Prostate gland (tissue), 2 donors: ENCODE measurements around the gene AGBL5. TPM values are rescaled to one million over a fixed set of nuclear protein-coding genes. Genes with fewer than 3 reads are reported as not detected.

Experiments
- DNase-seq: peaks from one replicate; pipeline ENCODE4 v3.0.0-alpha.2; 2019; ENCODE audit warnings: low spot score
- H3K27ac ChIP-seq, 2 donors: fragments of 200-600 bp; sonication (generic); 2 replicates each; pipeline ENCODE4 v1.5.1; 2017 to 2019
- H3K27me3 ChIP-seq: fragments of 200-600 bp; sonication (generic); replicated peaks from 2 replicates; pipeline ENCODE4 v1.5.1; 2019; ENCODE audit not compliant: insufficient read depth
- H3K36me3 ChIP-seq, 2 donors: fragments of 200-600 bp; sonication (generic); 1 replicate in 1 of 2; 2 replicates in 1 of 2; pipeline versions ENCODE4 v1.5.1 to v1.8.1; 2017 to 2019
- H3K4me1 ChIP-seq: fragments of 200-600 bp; sonication (generic); replicated peaks from 2 replicates; pipeline ENCODE4 v1.5.1; 2019
- H3K4me3 ChIP-seq, 2 donors: fragments of 200-600 bp; sonication (generic); 2 replicates each; pipeline ENCODE4 v1.5.1; 2017 to 2019
- H3K9me3 ChIP-seq: fragments of 200-600 bp; sonication (generic); 2 replicates; pipeline ENCODE4 v1.5.1; 2017
- CTCF ChIP-seq, 4 experiments: fragments of 200-600 bp in 2 of 4; fragments of 450-650 bp in 2 of 4; sonication (generic) in 2 of 4; IDR thresholded peaks; 1 replicate in 3 of 4; 2 replicates in 1 of 4; pipeline ENCODE4 v1.5.1; 2016 to 2019; ENCODE audit warnings: antibody characterized with exemption in 4 of 4, mild to moderate bottlenecking in 2 of 4, moderate library complexity in 2 of 4
- POLR2A ChIP-seq: fragments of 450-650 bp; IDR thresholded peaks from one replicate; pipeline ENCODE4 v1.6.1; 2016; ENCODE audit warnings: antibody characterized with exemption, mild to moderate bottlenecking
- POLR2AphosphoS5 ChIP-seq: sonication (generic); formaldehyde crosslinking; IDR thresholded peaks from one replicate; pipeline ENCODE4 v1.6.1; 2017; ENCODE audit warnings: antibody characterized with exemption
- WGBS: methylation state at CpG from one replicate; pipeline ENCODE4 v1.1.5; 2018; 5-methylcytosine and 5-hydroxymethylcytosine counted together
- intact Hi-C: fragments of 100-400 bp; cut with DNase I; formaldehyde crosslinking; loops from one replicate; pipeline ENCODE4 v1.14.2; 2022
- total RNA-seq, 2 donors: library from RNA; depleted of rRNA; stranded (reverse); fragments of >200 nt; gene quantifications; one replicate each; pipeline ENCODE4 v1.1.0, GENCODE V29; 2016

AGBL5 gene
- total RNA-seq, 2 donors from 2014 or later, result 31.9 to 87.1 TPM

- Histone ChIP-seq H3K27me3 (no peaks in the 10 kb centered on the region), H3K4me3 (no peak overlapping the region), H3K27ac (no peak overlapping the region), H3K36me3 (no peaks in the 10 kb centered on the region), H3K9me3 (no peaks in the 10 kb centered on the region), H3K4me1 (peaks cover 3% of the 10 kb centered on the region)
- WGBS, result 87% methylated on average over 3 of the region's 3 CpGs
- no peak for DNase-seq
- TF ChIP-seq POLR2AphosphoS5 (no peak), POLR2A (no peak), CTCF (IDR thresholded peaks at IDR 0.05) (no peak)
- intact Hi-C loops, result loop anchor here (5.0 kb wide), 1 partner anchor 185 kb away; the partner anchor contains the start of gene TRIM54
Measured at GRCh38 chr2:27096748-27097297, 45.4 kb downstream of the AGBL5 start.

GRCh38 chr2:27097341-27097740, 45.9 kb downstream of the AGBL5 start:
- Histone ChIP-seq H3K4me1 (peaks cover 3% of the 10 kb centered on the region), H3K36me3 (no peaks in the 10 kb centered on the region), H3K9me3 (no peaks in the 10 kb centered on the region), H3K4me3 (no peak overlapping the region), H3K27me3 (no peaks in the 10 kb centered on the region), H3K27ac (no peak overlapping the region)
- TF ChIP-seq POLR2A (no peak), POLR2AphosphoS5 (no peak), CTCF (IDR thresholded peaks at IDR 0.05) (no peak)
- WGBS, result 92% methylated on average over 14 of the region's 14 CpGs
- intact Hi-C loops, result loop anchor here (5.0 kb wide), 1 partner anchor 185 kb away; the partner anchor contains the start of gene TRIM54
- no peak for DNase-seq

GRCh38 chr2:27099334-27099955, 48.0 kb downstream of the AGBL5 start:
- TF ChIP-seq POLR2A (no peak), POLR2AphosphoS5 (no peak), CTCF (IDR thresholded peaks at IDR 0.05) (no peak)
- Histone ChIP-seq H3K27me3 (no peaks in the 10 kb centered on the region), H3K9me3 (no peaks in the 10 kb centered on the region), H3K27ac (no peak overlapping the region), H3K4me3 (no peak overlapping the region), H3K36me3 (no peaks in the 10 kb centered on the region), H3K4me1 (peaks cover 3% of the 10 kb centered on the region)
- WGBS, result 89% methylated on average over 17 of the region's 19 CpGs
- intact Hi-C loops, result loop anchor here (5.0 kb wide), 1 partner anchor 183 kb away; the partner anchor contains the start of gene TRIM54
- DNase-seq, result no peak

GRCh38 chr2:27100036-27100435, 48.6 kb downstream of the AGBL5 start:
- no peak for TF ChIP-seq POLR2AphosphoS5
- TF ChIP-seq POLR2A, result no peak
- TF ChIP-seq CTCF (IDR thresholded peaks at IDR 0.05), result no peak
- H3K9me3 ChIP-seq, result no peaks in the 10 kb centered on the region
- intact Hi-C loops, result loop anchor here (1.0 kb wide), 1 partner anchor 91 kb away; no protein-coding TSS in a partner anchor

GRCh38 chr2:27102329-27102728, 50.9 kb downstream of the AGBL5 start:
- intact Hi-C loops, result no loop called here
- WGBS, result 86% methylated on average over 5 of the region's 5 CpGs
- TF ChIP-seq POLR2AphosphoS5 (no peak), POLR2A (no peak), CTCF (IDR thresholded peaks at IDR 0.05) (no peak)

More at GRCh38 chr2:27100036-27100435, 48.6 kb downstream of the AGBL5 start:
- no peak for DNase-seq
- 81% methylated on average over 10 of the region's 10 CpGs for WGBS
- H3K4me3 ChIP-seq, result no peak overlapping the region
- H3K27ac ChIP-seq, result no peak overlapping the region
- H3K4me1 ChIP-seq, result peaks cover 3% of the 10 kb centered on the region
- H3K27me3 ChIP-seq, result no peaks in the 10 kb centered on the region
- no peaks in the 10 kb centered on the region for H3K36me3 ChIP-seq

More at GRCh38 chr2:27102329-27102728, 50.9 kb downstream of the AGBL5 start:
- DNase-seq, result no peak
- Histone ChIP-seq H3K4me3 (no peak overlapping the region), H3K36me3 (no peaks in the 10 kb centered on the region), H3K27ac (no peak overlapping the region), H3K4me1 (no peaks in the 10 kb centered on the region), H3K9me3 (no peaks in the 10 kb centered on the region), H3K27me3 (no peaks in the 10 kb centered on the region)
